ENCODE data around the gene ZDHHC16. TPM values are rescaled to one million over a fixed set of nuclear protein-coding genes. Genes with fewer than 3 reads are reported as not detected.

ZDHHC16 gene
- total and polyA plus RNA-seq, 2 donors (not counting 1 experiment from before 2014, with no cell fraction given): 24.1 to 41.5 TPM

DNA sequence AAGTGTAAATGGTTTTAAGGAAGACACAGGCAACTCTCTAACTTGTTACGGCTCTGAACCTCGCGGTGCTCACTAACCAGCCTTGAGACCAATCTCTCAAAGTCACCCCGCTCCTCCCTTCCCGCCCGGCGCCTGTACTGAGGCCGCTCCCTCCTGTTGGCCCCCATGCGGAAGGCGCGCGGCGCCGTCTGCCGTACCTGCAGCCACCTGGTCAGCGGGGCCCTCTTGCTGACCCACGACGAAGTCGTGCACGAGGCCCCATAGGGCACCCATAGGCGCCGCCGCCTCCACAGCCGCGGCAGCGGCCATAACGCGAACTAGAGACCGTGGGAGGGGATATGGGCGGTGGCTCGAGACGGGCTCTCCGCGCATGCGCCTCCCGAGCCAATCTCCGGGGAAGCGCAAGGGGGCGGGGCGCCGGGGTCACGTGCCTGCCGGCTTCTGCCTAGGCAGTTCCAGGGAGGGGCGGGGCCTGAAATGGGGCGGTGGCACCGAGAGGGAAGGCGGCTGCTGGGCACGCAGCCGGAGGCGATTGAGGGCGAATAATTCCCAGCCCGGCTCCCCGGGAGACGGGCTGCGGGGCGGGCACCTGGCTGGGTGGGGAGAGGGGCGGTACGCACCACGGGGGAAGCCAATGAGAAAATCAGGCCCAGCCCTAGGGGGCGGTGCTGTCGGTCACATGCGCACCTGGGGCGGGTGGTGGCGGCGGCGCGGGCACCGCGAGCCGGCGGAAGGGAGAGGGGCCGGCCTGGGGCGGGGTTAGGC, 52.3 kb downstream of the ZDHHC16 start, which contains the start of gene MMS19:
Gene MMS19 (minus strand): TSS at position 347 of the 765 bp plus-strand sequence. CDS start 38 bp downstream, at position 309.
- DNase-seq (peak; percentile 99), ATAC-seq (ENCODE audit: low read depth) (peak; percentile 87)
- 0% methylated on average over 72 of the region's 73 CpGs for WGBS (ENCODE audit: insufficient coverage)
- Histone ChIP-seq H3K27me3 (replicated peaks in 1 of 4; ENCODE audit: control extremely low read depth in 1 of 4, control insufficient read depth in 3 of 4, insufficient read depth in 4 of 4, low read length in 3 of 4) (peaks cover 0 to 27% (median 16%) of the 10 kb centered on the region in 4 experiments), H3K9me3 (ENCODE audit: control extremely low read depth in 1 of 3, control insufficient read depth in 2 of 3, insufficient read depth in 1 of 3, low read length in 2 of 3) (no peaks in the 10 kb centered on the region), H3K4me1 (ENCODE audit: control insufficient read depth in 2 of 2, insufficient read depth in 2 of 2, low read length in 2 of 2) (peaks cover 21% of the 10 kb centered on the region in 2 donors), H2AFZ (ENCODE audit: insufficient read depth, low read depth, low read length, poor library complexity, severe bottlenecking) (peak within 1 kb of the TSS; percentile 97), H3K36me3 (replicated peaks in 1 of 2; ENCODE audit: control extremely low read depth in 1 of 2, control insufficient read depth in 1 of 2, extremely low read depth in 1 of 2, insufficient read depth in 2 of 2, low read length in 1 of 2) (peaks cover 0 to 4% of the 10 kb centered on the region in 2 experiments), H4K20me1 (ENCODE audit: control insufficient read depth, insufficient read depth, low read length, poor library complexity, severe bottlenecking) (peaks cover 26% of the 10 kb centered on the region), H3K27ac (ENCODE audit: low read length in 2 of 2) (peak within 1 kb of the TSS; percentile 77 to 91), H3K9ac (ENCODE audit: low read length) (peak within 1 kb of the TSS; percentile 95), H3K4me3 (ENCODE audit: control extremely low read depth in 1 of 5, extremely low read depth in 1 of 5, insufficient read depth in 1 of 5, low read depth in 2 of 5, low read length in 4 of 5) (peak within 1 kb of the TSS; percentile 92 to 98 (median 96)), H3K4me2 (replicated peaks; ENCODE audit: low read depth, low read length, poor library complexity, severe bottlenecking) (peak within 1 kb of the TSS; percentile 97), H3K79me2 (ENCODE audit: control insufficient read depth, insufficient read depth, low read length) (peaks cover 48% of the 10 kb centered on the region)
- TF ChIP-seq EZH2 (IDR thresholded peaks at IDR 0.05; ENCODE audit: borderline replicate concordance, insufficient read depth, low read depth, low read length, poor library complexity, severe bottlenecking): no peak
- TF ChIP-seq, protein P1, sequence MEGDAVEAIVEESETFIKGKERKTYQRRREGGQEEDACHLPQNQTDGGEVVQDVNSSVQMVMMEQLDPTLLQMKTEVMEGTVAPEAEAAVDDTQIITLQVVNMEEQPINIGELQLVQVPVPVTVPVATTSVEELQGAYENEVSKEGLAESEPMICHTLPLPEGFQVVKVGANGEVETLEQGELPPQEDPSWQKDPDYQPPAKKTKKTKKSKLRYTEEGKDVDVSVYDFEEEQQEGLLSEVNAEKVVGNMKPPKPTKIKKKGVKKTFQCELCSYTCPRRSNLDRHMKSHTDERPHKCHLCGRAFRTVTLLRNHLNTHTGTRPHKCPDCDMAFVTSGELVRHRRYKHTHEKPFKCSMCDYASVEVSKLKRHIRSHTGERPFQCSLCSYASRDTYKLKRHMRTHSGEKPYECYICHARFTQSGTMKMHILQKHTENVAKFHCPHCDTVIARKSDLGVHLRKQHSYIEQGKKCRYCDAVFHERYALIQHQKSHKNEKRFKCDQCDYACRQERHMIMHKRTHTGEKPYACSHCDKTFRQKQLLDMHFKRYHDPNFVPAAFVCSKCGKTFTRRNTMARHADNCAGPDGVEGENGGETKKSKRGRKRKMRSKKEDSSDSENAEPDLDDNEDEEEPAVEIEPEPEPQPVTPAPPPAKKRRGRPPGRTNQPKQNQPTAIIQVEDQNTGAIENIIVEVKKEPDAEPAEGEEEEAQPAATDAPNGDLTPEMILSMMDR (IDR thresholded peaks at IDR 0.05): no peak
- CTCF ChIA-PET: no interaction called here
- Mint-ChIP-seq H3K27ac (peak within 1 kb of the TSS; percentile 99), H3K9me3 (ENCODE audit: insufficient read depth) (no peaks in the 10 kb centered on the region), H3K4me1 (peaks cover 38% of the 10 kb centered on the region), H3K27me3 (peaks cover 31% of the 10 kb centered on the region), H3K4me3 (peak within 1 kb of the TSS; percentile 99)
- POLR2A ChIA-PET: interaction anchor here (1.1 kb wide), 1 partner anchor 31 kb away, joined by 3 read pairs; no protein-coding TSS in a partner anchor
- intact Hi-C loops (cut with micrococcal nuclease): loop anchor here (1.0 to 5.0 kb wide), 7 partner anchors 52 to 1936 kb away; partner anchors contain the start of genes ARHGAP19, EXOSC1, MORN4 and PGAM1

Measured in B cell (primary cell).